ENCODE results near the gene LRRD1. TPM values are rescaled to one million over a fixed set of nuclear protein-coding genes. Genes with fewer than 3 reads are reported as not detected.

LRRD1 gene
- total and polyA plus RNA-seq, 9 of the 15 experiments (the other 6 are each of a cell fraction or from before 2014, with no cell fraction given) = 0.07 to 0.15 TPM; not detected in 7

- TF ChIP-seq CHAMP1 (IDR thresholded peaks at IDR 0.05) (0 out of 2 replicates have a peak, but pooled peaks have one; percentile 19), NEUROD1 (IDR thresholded peaks at IDR 0.05; ENCODE audit: borderline replicate concordance, low read depth, low read length, partially characterized antibody) (peak; percentile 68), RAD21 (CRISPR knock-in tag; conservative IDR thresholded peaks at IDR 0.05 in 1 of 2, IDR thresholded peaks at IDR 0.05 in 1 of 2) (peak; percentile 43 to 49), ZNF24 (IDR thresholded peaks at IDR 0.05) (no peak), POLR3A (IDR thresholded peaks at IDR 0.05; ENCODE audit: borderline replicate concordance, extremely low read depth, insufficient read depth, insufficient read length) (no peak), NFXL1 (CRISPR knock-in tag; IDR thresholded peaks at IDR 0.05) (0 out of 2 replicates have a peak, but pooled peaks have one; percentile 43), MAZ (CRISPR knock-in tag; conservative IDR thresholded peaks at IDR 0.05 in 1 of 2, IDR thresholded peaks at IDR 0.05 in 1 of 2) (peak; percentile 59 to 85; a peak in 3 of 4 replicates), E2F1 (CRISPR knock-in tag; IDR thresholded peaks at IDR 0.05) (peak; percentile 62; the same call in 1 of the 2 replicates), ZNF586 (CRISPR knock-in tag; conservative IDR thresholded peaks at IDR 0.05) (no peak), CREBBP (IDR thresholded peaks at IDR 0.05; ENCODE audit: low read depth, low read length) (no peak), FOSL1 (tag; conservative IDR thresholded peaks at IDR 0.05) (no peak), ZBTB33 (CRISPR knock-in tag; IDR thresholded peaks at IDR 0.05) (peak; percentile 78; the same call in 1 of the 2 replicates), CXXC5 (CRISPR knock-in tag; IDR thresholded peaks at IDR 0.05) (peak; percentile 75), PRPF4 (IDR thresholded peaks at IDR 0.05; ENCODE audit: insufficient read depth, low read depth, low read length, poor library complexity, severe bottlenecking) (peak; percentile 87), POLR2AphosphoS2 (IDR thresholded peaks at IDR 0.05; ENCODE audit: low read length) (0 out of 2 replicates have a peak, but pooled peaks have one; percentile 15), AFF4 (CRISPR knock-in tag; IDR thresholded peaks at IDR 0.05) (peak; percentile 71), FUS (optimal IDR thresholded peaks at IDR 0.05; ENCODE audit: low read depth, low read length) (peak; percentile 87), TRIM28 (IDR thresholded peaks at IDR 0.05) (0 out of 2 replicates have a peak, but pooled peaks have one; percentile 22)
Measured at GRCh38 chr7:92133737-92134270, 45.1 kb downstream of the LRRD1 start (continued).

Measured in K562 (cell line).